Activated T-helper 1 cell treated with Interleukin-2 at 50 U/mL for 16 hours (primary cell): Measurements from ENCODE around the gene SCART1.
"Not testable (repeated sequence)": the region's sequence is repeated elsewhere in the genome, so short reads cannot be mapped to it uniquely, and the experiment has no call there.

Experiments
- DNase-seq: peaks from one replicate; pipeline ENCODE4 v3.0.0-alpha.2; 2020; ENCODE audit warnings: low read depth

The SCART1 gene

GRCh38 chr10:133432789-133433188, 21.0 kb upstream of the SCART1 start:
- not testable (repeated sequence) for DNase-seq

DNA sequence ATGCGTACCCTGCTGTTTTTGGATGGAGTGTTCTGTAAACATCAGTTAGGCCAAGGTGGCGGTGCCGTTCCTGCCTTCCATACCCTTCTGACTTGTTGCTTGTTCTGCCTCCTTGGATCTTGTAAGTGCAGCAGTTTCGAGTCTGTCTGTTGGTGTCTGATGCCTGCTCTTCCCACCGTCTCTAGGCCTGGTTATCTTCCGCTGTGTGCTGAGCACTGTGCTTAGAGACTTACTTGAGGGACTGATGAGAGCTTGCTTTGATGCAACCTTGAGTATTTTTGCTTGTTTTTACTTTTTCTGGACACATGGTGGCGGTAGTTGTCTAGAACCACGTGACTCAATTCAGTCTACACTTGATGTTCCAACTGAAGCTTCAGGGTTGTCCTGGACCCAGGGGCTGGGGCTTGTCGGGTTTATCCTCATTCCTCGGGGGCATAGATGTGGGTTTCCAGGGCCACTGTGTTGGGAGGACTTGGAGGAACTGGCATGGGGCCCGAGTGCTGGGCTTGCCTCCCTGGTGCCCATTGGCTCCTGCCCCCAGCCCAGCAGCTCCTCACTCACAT, 15.0 kb upstream of the SCART1 start:
- no peak for DNase-seq

- no peak for DNase-seq
Observed at GRCh38 chr10:133439517-133440461, 14.0 kb upstream of the SCART1 start.

- DNase-seq = no peak
Observed at GRCh38 chr10:133440633-133441285, 13.0 kb upstream of the SCART1 start.

- DNase-seq = not testable (repeated sequence)
Observed at GRCh38 chr10:133441356-133441755, 12.4 kb upstream of the SCART1 start.

GRCh38 chr10:133441780-133442179, 12.0 kb upstream of the SCART1 start:
- no peak for DNase-seq

- no peak for DNase-seq
Observed at GRCh38 chr10:133442191-133442966, 11.4 kb upstream of the SCART1 start.

DNA sequence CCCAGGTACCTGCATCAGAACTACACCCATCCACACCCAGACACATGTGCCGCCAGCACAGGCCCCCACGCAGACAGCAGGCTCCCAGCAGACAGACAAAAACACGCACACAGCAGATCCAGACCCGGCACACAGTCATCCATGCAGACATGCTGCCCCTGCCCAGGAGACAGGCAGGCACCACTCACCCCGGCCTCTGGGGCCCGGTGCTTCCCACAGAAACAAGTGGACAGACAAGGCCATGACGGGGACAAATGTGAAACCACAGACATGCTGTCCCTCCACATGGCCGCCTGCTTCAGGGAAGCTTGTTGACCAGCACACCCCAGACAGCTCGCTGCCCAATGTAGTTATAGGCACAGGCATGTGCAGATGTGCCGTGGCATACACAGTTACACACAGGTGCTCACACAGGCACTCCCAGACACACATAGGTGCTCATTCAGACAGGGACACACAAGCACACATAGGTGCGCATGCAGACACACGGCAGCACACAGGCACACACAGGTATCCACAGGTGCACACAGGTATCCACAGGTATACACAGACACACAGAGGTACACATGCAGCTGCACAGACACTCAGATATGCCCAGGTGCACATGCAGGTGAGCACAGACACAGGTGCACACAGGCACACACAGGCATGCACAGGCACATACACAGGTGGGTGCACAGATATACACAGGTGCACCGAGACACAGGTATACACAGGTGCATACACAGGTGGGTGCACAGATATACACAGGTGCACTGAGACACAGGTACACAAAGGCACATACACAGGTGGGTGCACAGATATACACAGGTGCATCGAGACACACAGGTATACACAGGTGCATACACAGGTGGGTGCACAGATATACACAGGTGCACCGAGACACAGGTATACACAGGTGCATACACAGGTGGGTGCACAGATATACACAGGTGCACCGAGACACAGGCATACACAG, 10.5 kb upstream of the SCART1 start:
- DNase-seq = no peak

DNA sequence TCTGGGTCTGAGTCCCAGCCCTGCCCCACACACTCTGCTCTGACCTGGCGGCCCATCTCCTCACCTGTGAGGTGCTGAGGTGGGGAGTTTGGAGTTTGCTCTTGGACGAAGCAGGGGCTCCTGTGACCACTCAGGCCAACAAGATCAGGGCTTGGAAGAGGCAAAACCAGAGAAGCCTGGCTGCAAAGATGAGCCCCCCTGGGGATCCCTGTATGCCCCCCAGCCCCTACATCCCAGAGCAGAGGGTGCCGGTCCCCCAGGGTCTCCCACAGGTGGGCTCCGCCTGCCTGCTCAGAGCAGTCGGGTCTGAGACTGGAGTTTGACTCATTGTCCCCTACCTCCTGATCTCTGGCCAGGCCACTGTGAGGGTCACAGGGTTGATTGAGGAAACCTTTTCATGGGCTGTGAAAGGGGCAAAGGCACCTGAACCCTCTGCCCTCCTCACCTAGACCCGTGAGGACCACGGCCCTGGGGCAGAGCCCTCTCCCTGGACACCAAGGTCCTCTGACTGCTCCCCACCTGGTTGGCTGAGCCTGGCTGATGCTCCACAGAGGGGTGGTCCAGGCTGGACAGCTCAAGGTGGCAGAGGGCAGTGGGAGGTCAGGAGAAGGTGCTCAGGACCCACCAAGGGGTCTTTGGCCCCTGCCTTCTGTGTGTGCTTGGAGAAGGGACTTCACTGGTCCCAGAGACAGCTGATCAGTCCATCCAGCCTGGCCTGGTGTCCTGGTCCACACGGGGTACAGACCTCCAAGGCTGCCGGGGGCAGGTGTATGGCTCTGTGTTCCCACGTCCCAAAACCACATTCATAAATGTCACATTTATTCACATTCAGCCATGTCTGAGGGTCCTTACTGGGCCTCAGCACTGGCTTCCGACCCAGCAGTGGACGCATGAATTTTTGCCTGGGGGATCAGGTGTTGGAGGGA, 9.1 kb upstream of the SCART1 start:
- no peak for DNase-seq

DNA sequence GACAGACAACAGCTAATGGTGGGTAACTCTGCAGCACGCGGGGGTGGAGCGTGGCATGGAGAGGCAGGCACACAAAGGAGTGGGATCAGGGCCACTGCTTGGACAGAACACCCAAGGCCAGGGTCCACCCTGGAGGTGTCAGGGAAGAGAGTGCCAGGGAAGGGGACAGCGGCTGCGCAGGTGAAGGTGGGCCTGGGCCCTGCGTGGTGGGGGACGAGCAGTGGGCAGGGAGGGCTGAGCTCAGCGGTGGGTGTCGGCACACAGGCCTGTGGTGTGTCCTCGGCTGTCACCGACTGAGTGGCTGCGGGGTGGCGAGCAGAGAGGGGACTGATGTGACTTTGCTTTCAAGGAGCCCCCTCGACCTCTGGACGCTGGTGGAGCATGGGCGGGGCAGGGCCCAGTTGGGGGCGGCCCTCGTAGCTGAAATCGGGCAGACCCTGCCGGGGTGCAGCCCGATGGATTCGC, 8.4 kb upstream of the SCART1 start:
- DNase-seq = no peak

DNA sequence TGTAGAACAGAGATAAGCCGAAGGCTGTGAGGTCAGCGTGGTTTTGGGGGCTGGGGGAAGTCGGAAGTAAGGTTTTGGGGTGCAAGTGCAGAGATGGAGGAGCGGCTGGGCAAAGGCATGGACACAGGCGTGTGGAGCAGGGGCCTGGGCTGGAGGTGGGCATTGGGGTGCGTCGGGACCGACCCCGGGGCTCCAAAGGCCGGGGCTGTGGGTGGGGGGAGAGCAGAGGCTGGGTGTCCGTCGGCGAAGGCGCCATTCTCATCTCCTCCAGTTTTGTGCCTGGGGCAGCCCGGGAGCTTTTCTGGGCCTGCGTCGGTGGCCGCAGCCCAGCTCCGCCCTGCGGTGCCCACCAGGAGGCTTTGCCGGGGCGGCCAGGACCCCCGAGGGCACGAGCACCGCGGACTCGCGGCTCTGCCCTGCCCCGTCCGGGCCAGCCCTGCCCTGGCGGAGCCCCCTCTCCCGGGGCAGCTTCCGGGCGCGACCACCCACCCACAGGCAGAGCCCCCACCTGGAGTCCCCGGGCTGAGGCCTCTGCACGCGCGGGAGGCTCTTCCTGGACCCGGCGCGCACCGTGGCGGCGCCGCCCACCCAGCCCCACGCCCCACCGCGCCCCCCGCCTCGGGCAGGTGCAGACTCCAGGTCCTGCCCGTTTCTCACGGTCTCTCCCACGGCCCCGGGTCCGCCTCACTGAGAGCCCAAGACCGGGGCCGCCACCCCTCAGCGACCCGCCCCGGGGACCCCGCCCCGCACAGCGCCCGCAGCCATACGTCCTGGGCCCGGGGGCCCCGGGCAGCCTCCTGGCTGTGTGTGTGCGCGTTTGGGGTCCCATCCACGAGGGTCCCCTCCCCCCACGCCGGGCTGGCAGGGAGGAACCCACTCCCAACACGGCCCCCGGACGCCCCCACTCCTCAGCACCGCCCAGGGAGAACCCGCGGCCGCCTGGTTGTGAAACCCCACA, 7.7 kb upstream of the SCART1 start:
- no peak for DNase-seq

DNA sequence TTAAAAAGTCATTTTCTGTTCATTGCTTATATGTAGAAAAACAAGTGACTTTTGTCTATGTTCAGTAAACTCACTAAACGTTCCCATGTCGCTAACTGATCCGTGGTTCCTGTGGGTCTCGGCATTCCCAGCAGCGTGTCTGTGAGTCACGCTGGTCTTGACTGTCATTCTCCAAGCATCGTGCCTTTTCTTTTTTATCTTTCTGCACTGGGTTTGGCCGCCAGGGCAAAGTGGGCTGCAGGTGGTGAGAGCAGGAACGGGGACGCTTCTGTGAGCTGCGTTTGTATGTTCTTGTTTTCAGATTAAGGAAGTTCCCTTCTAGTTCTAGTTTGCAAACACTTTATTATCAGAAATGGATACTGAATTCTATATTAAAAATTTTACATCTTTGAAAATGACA, 6.8 kb upstream of the SCART1 start:
- no peak for DNase-seq

DNA sequence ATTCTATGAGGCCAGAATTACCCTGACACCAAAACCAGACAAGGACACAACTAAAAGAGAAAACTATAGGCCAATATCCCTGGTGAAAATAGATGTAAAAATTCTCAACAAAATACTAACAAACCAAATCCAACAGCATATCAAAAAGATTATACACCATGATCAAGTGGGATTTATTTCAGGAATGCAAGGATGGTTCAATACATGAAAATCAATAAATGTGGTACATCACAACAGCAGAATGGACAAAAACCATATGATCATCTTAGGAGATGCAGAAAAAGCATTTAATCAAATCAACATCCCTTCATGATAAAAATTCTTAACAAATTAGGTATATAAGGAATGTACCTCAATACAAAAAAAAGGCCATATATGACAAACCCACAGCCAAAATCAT, 5.6 kb upstream of the SCART1 start:
- DNase-seq = no peak

- DNase-seq = no peak
Observed at GRCh38 chr10:133451346-133451745, 2.4 kb upstream of the SCART1 start.

DNA sequence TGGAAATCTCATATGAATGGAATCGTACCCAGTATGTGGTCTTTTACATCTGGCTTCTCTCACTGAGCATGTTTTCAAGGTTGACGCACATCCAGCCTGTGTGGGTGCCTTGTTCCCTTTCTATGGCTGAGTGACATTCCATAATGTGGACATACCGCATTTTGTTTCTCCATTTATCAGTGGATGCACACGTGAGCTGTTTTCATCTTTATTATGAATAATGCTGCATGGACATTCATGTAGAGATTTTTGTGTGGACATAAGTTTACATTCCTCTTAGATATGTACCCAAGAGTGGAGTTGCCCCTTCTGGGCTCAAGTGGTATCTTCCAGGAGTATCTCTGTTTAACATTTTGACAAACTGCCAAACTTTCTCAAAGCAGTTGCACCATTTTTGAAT, 1.3 kb upstream of the SCART1 start:
- no peak for DNase-seq

DNA sequence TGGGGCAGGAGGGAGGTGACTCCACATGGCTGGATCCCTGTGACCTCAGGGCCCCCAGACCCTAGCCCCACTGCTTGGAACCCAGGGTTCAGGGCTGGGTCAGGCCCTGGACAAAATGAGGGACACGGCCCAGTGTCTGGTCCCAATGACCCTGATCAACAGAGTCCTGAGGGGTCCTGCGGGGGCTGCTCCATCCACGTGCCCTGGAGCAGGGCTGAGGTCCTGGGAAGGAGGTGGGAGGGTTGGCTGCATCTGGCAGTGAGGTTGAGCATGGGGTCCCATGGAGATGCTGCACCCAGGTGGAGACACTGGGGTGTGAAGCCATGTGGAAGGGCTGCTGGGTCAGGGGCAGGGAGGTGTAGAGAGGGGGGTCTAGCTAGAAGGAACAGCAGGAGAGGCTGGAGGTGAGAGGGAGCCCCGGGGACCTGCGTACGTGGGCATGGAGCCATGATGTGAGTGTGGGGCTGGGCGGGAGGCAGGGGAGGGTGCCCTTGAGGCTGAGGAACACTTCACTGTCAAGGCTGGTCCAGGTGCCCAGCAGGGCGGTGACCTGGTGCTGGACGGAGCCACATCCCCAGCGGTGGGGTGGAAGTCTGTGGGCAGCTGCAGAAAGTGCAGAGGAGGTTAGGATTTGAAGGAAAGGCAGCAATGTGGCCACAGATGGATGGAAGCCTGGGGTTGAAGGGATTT, 604 bp downstream of the SCART1 start:
- no peak for DNase-seq

DNA sequence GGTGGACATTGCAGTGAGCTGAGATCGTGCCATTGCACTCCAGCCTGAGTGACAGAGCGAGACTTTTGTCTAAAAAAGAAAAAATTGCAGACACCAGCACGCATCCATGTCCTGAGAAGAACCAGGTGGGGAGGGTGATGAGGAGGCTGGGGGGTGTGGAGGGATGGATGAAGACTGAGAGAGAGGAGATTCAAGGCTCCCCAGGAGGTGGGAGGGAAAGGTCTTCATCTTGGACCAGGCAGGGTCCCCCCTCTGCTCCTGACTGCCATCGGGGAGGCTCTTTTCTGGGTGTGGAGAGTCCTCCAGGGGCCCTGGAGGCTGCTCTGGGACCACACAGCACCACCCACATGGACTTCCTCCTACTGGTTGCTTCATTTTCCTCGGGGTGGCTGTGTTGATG, 1.5 kb downstream of the SCART1 start:
- DNase-seq = no peak

DNA sequence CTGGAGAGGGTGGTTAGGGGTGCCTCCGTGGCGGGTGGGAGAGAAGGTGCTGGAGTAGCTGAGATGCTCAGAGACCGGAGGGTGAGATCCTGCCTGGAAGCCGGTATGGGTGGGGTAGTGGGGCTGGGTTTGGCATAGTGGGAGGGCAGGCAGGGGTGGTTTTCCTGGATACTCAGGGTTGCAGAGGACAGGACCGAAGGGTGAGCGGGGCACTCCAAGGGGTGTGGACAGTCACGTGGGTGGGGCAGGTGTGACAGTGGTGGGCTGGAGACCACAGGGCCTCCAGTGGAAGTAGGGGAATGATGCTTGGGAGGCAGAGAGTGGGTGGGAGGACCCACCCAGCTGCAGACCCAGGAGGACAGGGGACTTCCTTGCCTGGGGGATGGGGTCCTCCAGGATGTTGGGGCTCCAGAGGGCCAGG, 1.9 kb downstream of the SCART1 start:
- no peak for DNase-seq
